Stomach smooth muscle (tissue), 2 donors: ENCODE measurements around the gene A1BG.

Experiments used
- H3K27ac ChIP-seq: one replicate; pipeline ENCODE4 v1.7.0; 2013; ENCODE audit warnings: mild to moderate bottlenecking, low read length, inconsistent platforms
- H3K27me3 ChIP-seq, 2 donors: one replicate each; pipeline ENCODE4 v1.7.0; 2013; ENCODE audit warnings: low read length in 2 of 2; ENCODE audit not compliant: insufficient read depth in 2 of 2, control insufficient read depth in 1 of 2
- H3K36me3 ChIP-seq, 2 donors: one replicate each; pipeline ENCODE4 v1.7.0; 2013; ENCODE audit warnings: low read length in 2 of 2; ENCODE audit not compliant: control insufficient read depth in 2 of 2, insufficient read depth in 2 of 2
- H3K4me1 ChIP-seq: one replicate; pipeline ENCODE4 v1.7.0; 2013; ENCODE audit warnings: low read length; ENCODE audit not compliant: control insufficient read depth, insufficient read depth
- H3K4me3 ChIP-seq, 2 donors: one replicate each; pipeline ENCODE4 v1.7.0; 2013; ENCODE audit warnings: low read length in 2 of 2
- H3K9ac ChIP-seq, 2 donors: one replicate each; pipeline ENCODE4 v1.7.0; 2013; ENCODE audit warnings: low read length in 2 of 2, mild to moderate bottlenecking in 1 of 2
- H3K9me3 ChIP-seq, 2 donors: one replicate each; pipeline ENCODE4 v1.7.0; 2013; ENCODE audit warnings: low read length in 2 of 2; ENCODE audit not compliant: control insufficient read depth in 2 of 2
- donor health status: healthy.
- donor health status: Pancreatic carcinoma.

A1BG gene

DNA sequence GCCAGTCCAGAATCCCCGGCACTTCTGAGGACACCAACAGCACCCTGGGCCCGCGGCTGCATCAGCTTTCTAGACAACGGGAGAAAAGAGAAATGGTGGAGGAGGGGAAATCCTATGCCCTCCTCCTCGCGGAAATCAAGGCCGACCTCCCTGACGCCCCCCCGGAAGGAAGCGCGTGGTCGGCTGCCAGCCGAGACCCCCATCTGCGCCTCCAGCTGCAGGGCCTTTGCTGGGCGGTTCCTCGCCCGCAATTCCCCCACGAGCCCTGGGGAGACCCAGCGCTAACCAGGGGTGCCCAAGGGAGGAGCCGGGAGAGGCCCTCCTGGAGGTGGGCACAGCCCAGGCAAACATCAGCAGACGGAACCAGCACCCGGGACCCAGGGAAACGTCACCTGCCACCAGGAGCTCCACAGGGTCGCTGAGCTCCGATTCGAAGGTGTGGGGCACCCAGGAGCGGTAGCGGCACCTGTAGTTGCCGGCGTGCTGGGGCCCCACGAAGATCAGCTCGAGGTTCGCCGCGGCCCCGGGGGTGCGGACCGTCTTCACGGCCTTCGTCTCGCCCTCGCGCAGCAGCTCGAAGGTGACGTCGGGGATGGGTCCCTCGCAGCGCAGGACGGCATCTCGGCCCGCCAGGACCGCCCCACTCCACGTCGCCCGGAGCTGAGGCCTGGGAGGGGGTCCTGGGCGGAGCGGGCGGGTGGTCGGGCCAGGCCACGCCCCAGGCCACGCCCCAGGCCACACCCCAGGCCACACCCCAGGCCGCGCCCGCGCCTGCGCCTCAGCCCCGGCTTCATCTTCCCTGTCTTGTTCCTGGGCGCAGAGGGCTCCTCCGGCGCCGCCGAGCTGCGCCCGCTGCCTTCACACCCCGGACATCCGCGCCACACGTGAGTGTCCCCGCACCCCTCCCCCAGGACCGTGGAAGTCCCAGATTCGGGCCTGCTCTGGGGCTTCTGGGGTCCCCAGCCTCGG lies 6.0 kb downstream of the A1BG start:
- Histone ChIP-seq H3K4me1 (peaks cover 8% of the 10 kb centered on the region), H3K9ac (no peak overlapping the region), H3K9me3 (no peaks in the 10 kb centered on the region), H3K36me3 (no peaks in the 10 kb centered on the region), H3K27me3 (peaks cover 27 to 41% of the 10 kb centered on the region in 2 donors), H3K4me3 (peak overlapping the region in 1 of 2 donors; percentile 64), H3K27ac (no peak overlapping the region)

DNA sequence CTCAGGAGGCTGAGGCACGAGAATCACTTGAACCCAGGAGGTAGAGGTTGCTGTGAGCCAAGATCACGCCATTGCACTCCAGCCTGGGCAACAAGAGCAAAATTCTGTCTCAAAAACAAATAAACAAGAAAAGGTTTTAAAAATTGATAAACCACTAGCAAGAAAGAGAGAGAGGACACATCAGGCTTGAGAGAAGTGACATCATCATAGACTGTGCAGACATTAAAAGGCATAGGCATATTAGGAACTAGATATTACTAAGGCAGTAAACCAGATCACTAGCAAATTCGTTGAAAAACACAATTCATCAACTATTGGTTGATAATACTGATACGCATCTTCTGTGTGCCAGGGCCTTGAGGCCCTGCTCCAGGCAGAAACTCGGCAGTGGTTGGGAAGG lies 7.7 kb downstream of the A1BG start:
- Histone ChIP-seq H3K4me1 (peaks cover 8% of the 10 kb centered on the region), H3K27me3 (peaks cover 14 to 26% of the 10 kb centered on the region in 2 donors), H3K9me3 (no peaks in the 10 kb centered on the region), H3K27ac (no peak overlapping the region), H3K36me3 (peaks cover 0 to 2% of the 10 kb centered on the region in 2 donors), H3K4me3 (no peak overlapping the region), H3K9ac (no peak overlapping the region)

DNA sequence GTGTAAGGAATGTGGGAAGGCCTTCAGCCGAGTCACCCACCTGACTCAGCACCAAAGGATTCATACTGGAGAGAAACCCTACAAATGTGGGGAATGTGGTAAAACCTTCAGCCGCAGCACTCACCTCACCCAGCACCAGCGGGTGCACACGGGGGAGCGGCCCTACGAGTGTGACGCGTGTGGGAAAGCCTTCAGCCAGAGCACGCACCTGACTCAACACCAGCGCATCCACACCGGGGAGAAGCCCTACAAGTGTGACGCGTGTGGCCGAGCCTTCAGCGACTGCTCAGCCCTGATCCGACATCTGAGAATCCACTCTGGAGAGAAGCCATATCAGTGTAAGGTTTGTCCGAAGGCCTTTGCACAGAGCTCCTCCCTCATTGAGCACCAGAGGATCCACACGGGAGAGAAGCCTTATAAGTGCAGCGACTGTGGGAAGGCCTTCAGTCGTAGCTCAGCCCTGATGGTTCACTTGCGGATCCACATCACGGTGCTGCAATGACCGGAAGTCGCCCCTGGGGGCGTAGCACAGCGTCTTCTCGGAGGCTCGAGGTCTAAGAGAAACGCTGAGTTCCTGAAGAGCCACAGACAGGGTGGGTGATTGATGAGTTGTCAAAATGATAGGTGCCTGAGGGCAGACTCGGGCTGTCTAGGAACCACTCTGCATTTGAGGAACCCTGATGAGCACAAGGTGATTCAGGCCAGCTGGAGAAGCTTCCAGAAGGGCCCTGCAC lies 14.3 kb downstream of the A1BG start:
- H3K27me3 ChIP-seq = no peaks in the 10 kb centered on the region

DNA sequence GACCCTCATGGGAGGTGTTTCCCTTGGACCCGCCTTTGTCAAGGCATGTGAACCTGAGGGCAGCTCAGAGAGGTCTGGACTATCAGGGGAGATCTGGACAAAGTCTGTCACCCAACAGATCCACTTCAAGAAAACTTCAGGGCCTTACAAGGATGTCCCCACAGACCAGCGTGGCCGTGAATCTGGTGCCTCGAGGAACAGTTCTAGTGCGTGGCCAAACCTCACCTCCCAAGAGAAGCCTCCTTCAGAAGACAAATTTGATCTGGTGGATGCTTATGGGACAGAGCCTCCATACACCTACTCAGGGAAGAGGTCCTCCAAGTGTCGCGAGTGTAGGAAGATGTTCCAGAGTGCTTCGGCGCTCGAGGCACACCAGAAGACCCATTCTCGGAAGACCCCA lies 15.0 kb downstream of the A1BG start:
- Histone ChIP-seq H3K9me3 (no peaks in the 10 kb centered on the region), H3K9ac (no peak overlapping the region), H3K27ac (no peak overlapping the region), H3K4me3 (no peak overlapping the region), H3K36me3 (peaks cover 15 to 44% of the 10 kb centered on the region in 2 donors), H3K27me3 (no peaks in the 10 kb centered on the region), H3K4me1 (no peaks in the 10 kb centered on the region)

More for the DNA sequence above, 14.3 kb downstream of the A1BG start:
- H3K4me3 ChIP-seq = no peak overlapping the region
- H3K27ac ChIP-seq = no peak overlapping the region
- H3K9me3 ChIP-seq = no peaks in the 10 kb centered on the region
- peaks cover 15 to 44% of the 10 kb centered on the region in 2 donors for H3K36me3 ChIP-seq
- H3K9ac ChIP-seq = no peak overlapping the region
- no peaks in the 10 kb centered on the region for H3K4me1 ChIP-seq

DNA sequence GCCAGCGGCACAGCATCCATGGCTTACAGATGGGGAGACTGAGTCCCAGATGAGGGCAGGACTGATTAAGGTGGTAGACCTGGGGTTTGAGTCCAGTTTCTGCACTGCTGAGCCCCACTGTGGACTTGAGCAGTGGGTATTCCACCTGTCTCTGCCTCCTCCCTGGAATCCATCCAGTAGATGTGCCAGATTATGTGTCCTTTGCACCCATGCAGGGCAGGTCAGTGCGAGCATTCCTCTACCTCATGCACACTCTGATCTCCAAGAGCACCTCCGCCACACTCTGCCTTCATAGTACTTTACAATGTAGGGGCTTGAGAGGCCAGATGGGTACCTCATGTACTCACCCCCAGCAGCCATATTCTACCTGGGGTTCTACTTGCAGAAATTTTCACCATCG lies 16.5 kb downstream of the A1BG start:
- H3K36me3 ChIP-seq = peaks cover 15 to 44% of the 10 kb centered on the region in 2 donors
- H3K9ac ChIP-seq = no peak overlapping the region
- H3K27me3 ChIP-seq = no peaks in the 10 kb centered on the region
- no peak overlapping the region for H3K27ac ChIP-seq
- H3K4me1 ChIP-seq = no peaks in the 10 kb centered on the region
- H3K9me3 ChIP-seq = no peaks in the 10 kb centered on the region
- H3K4me3 ChIP-seq = no peak overlapping the region

- H3K27me3 ChIP-seq = no peaks in the 10 kb centered on the region
- H3K36me3 ChIP-seq = peaks cover 15 to 44% of the 10 kb centered on the region in 2 donors
- no peaks in the 10 kb centered on the region for H3K9me3 ChIP-seq
Measured at GRCh38 chr19:58336216-58336615, 17.1 kb downstream of the A1BG start.

GRCh38 chr19:58335630-58336029 lies 17.7 kb downstream of the A1BG start:
- Histone ChIP-seq H3K27ac (no peak overlapping the region), H3K4me1 (no peaks in the 10 kb centered on the region), H3K9ac (no peak overlapping the region), H3K36me3 (peaks cover 15 to 41% of the 10 kb centered on the region in 2 donors), H3K4me3 (no peak overlapping the region), H3K27me3 (no peaks in the 10 kb centered on the region), H3K9me3 (no peaks in the 10 kb centered on the region)

More at GRCh38 chr19:58336216-58336615, 17.1 kb downstream of the A1BG start:
- no peak overlapping the region for H3K27ac ChIP-seq
- H3K4me3 ChIP-seq = no peak overlapping the region
- no peaks in the 10 kb centered on the region for H3K4me1 ChIP-seq
- no peak overlapping the region for H3K9ac ChIP-seq

GRCh38 chr19:58334691-58335249 lies 18.5 kb downstream of the A1BG start:
- H3K4me1 ChIP-seq = no peaks in the 10 kb centered on the region
- no peaks in the 10 kb centered on the region for H3K27me3 ChIP-seq
- H3K27ac ChIP-seq = no peak overlapping the region
- H3K9ac ChIP-seq = no peak overlapping the region
- H3K9me3 ChIP-seq = no peaks in the 10 kb centered on the region
- no peak overlapping the region for H3K4me3 ChIP-seq
- H3K36me3 ChIP-seq = peaks cover 15 to 38% of the 10 kb centered on the region in 2 donors

DNA sequence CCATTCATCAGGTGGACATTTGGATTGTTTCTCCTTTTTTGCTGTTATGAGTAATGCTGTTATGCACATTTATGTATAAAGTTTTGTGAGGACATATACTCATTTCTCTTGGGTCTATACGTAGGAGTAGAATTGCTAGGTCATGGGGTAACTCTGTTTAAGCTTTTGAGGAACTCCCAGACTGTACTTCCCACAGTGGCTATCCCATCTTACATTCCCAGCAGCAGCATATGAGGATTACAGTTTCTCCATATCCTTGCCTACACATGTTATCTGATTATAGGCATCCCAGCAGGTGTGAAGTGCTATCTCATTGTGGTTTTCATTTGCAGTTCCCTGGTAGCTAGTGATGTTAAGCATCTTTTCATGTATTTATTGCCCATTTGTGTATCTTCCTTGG lies 20.6 kb downstream of the A1BG start:
- Histone ChIP-seq H3K9me3 (no peaks in the 10 kb centered on the region), H3K4me1 (peaks cover 13% of the 10 kb centered on the region), H3K27ac (no peak overlapping the region), H3K9ac (no peak overlapping the region), H3K27me3 (no peaks in the 10 kb centered on the region), H3K36me3 (peaks cover 5 to 19% of the 10 kb centered on the region in 2 donors), H3K4me3 (no peak overlapping the region)

- H3K27ac ChIP-seq = no peak overlapping the region
- peaks cover 31% of the 10 kb centered on the region for H3K4me1 ChIP-seq
- H3K27me3 ChIP-seq = no peaks in the 10 kb centered on the region
- no peak overlapping the region for H3K9ac ChIP-seq
- H3K36me3 ChIP-seq = peaks cover 5 to 7% of the 10 kb centered on the region in 2 donors
- no peak overlapping the region for H3K4me3 ChIP-seq
- H3K9me3 ChIP-seq = no peaks in the 10 kb centered on the region
Measured at GRCh38 chr19:58330458-58330857, 22.8 kb downstream of the A1BG start.
